Activated T-cell treated with anti-CD3 and anti-CD28 coated beads, Interleukin-2, amount 50 U/mL, for 1 hour (primary cell): ENCODE measurements around the gene HDAC11.
"Not testable (repeated sequence)": the region's sequence is repeated elsewhere in the genome, so short reads cannot be mapped to it uniquely, and the experiment has no call there.

Experiments
- DNase-seq: peaks from one replicate; pipeline ENCODE4 v3.0.0-alpha.2; 2020

The HDAC11 gene

DNA sequence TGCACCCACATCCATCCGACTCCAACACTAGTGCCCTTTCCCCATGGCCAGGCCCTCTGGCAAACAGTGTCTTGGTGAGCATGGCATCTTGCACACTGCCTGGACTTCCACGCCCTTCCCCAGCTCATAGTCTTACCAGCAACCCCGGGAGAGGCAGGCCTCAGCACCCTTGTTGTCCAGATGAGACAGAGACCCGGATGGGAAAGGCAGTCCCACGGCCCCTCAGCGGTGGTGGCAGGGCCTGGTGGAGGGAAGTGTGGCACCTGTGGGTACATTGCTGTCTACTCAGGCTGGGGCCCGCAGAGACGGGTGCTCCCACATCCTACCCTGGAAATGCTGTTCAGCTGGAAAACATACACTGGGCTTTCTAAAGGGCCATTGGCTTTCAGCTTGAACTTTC, 28.4 kb downstream of the HDAC11 start:
- DNase-seq, result no peak

DNA sequence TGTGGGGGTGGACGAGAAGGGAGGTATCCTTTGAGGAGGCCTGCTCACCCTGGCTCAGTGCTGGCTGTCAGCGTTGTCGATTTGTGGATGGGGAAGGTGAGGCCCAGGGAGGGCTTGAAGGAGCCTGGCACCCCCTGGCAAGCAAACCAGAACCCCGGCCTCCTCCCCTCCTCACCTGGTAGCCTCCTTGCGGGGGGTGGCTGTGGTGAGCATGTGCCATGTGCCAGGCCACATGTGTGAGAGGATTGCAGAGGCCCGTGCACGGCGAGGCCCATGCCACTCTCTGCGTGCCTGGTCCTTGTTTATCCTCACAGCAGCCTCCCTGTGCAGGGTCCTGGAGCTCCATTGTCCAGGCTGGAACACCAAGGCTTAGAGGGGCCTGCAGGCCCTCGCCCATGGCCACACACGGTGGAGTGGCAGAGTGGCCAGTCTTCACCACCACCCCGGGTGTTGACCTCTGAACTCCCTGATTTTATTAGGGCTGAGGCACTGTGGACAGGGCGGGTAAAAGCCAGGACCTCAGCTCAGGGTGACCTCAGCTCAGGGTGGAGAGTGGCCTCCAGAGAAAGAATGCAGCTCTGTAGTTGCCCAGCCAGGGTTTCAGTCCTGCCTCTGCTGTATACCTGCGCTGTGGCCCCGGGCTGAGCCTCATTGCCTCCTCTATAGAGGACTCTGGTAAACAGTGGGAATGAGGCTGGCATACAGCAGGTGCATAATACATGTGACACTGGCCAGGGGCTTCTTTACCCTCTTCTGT, 29.1 kb downstream of the HDAC11 start:
- DNase-seq, result no peak

DNA sequence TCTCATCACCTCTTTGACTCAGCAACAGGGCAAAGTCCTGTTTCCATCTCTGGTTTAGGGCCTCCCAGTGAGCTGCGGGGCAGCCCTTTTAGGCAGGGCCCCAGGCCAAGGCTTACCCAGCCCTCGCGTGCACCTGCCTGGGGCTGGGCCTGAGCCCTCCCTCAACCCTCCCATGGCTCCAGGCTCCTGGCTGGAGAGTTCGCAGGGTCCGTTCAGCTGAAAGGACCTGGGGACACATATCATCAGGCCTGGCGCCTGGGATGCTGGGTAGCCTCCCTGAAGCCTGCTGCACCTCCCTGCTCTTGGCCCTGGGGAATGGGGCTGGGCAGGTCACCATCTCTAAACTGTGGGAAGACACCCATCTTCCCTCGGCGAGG, 29.7 kb downstream of the HDAC11 start:
- DNase-seq, result no peak

DNA sequence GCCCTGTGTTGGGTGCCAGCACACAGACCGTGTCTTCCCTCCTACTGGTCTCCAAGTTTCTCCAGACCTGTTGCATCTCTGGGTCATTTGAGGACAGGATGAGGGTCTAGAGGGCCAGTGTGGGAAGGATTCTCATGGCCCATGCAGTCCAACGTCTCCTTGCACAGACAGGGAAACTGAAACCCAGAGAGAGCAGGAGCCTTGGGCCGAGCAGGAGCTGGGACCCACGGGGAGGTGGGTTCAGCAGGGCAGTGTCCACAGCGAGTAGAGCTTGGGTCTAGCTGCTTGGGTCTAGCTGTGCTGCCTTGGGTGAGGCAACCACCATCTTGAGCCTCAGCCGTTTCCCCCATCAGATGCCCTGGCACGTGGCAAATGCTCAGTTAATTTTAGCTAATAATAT, 32.3 kb downstream of the HDAC11 start:
- DNase-seq, result no peak

DNA sequence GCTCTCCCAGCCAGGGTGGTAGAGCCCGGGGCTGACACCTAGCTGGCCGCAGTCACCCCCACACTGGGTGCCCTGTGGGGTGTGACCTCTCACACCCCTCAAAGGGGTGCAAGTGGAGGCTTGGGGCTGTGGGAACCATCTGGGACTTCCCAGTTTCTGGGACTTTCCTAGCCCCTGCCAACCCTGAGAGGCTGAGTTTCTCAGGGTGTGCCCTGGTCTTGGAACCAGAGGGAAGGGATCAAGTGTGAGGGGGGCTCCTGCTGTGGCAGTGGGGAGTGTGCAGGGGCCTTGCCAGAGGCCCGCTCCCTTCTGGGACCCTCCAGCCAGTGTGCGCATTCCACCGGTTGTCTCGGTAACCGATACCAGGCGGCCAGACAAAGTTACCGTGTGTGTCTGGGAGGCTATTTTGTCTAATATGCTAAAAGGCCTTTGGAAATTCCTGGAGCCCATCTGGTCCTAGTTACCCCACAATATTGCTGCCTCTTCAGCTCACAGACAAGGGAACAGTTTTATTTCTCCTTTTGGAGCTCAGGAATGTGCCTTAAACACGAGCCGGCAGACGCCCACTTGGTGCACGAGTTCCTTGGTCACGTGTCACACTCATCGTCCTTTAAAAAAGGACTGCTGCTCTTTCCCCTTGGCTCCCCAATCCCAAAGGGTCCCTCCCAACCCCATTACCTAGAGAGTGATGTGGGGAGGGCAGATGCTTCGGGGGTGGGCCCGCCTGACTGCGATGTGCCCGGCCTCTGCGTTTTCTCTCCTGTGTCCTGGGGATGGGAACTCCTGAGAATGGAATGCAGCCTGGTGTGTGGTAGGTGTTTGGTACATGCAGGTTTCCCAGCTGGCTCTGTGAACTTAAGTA, 33.2 kb downstream of the HDAC11 start:
- no peak for DNase-seq

DNA sequence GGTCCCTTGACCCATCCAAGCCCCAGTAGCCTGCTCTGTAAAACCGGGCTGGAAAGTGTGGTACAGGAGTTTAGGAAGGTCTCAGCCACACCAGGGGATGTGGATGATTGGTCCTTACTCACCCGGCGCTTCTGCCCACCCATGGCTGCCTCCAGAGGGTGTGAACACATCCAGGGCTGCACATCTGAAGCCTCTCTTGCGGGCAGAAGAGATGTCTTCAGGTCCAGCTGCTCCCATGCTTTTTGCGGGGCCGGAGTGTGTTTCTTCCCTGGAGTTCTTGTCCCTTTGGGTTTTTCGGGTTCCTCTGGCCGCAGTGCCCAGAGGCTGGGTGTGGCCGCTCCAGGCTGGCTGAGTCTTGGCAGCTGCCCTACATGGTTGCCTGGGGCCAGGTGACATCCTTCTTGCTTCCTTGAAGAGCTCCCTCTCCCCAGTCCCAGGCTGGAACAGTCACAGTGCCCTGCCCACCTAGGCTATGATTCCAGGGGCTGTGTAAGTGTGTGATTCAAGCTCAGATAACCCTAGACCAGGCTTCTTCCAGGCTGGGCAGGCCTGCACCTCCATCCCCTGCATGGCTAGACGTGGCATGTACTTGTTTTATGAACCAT, 33.9 kb downstream of the HDAC11 start:
- DNase-seq, result no peak

DNA sequence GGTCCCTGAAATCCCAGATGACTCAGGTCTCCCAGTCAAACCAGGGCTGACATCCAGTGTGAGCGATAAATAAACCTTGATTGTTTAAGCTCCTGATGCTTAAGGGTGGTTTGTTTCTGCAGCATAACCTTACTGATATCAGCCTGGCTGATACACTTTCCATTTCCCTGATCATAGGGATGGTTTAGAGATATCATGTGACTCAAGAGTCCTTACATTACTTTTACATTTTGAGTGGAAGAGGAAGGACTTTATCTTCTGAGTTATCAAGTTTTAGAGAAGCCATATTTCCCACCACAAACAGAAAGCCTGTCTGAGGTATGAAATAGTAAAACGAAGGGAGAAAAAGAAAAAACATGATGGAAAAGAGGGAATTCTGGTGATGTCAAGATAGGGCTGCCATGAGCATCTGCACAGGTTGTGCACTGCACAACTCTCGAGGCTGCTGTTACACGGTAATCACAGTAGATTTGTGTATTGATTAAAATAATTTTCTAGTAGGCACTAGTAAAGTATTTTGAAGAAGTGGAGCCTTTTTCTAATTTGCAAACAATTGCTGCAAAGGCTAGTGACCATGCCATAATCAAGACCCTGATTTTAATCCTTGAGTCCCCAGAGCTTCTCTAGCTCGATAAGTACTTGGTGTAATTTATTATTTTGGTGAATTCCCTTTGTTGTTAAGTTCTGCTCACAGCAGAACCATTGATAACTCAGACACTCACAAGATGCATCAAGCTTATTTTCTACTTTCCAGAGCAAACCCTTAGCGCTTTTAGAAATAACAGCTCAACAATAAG, 34.7 kb downstream of the HDAC11 start:
- DNase-seq, result no peak

DNA sequence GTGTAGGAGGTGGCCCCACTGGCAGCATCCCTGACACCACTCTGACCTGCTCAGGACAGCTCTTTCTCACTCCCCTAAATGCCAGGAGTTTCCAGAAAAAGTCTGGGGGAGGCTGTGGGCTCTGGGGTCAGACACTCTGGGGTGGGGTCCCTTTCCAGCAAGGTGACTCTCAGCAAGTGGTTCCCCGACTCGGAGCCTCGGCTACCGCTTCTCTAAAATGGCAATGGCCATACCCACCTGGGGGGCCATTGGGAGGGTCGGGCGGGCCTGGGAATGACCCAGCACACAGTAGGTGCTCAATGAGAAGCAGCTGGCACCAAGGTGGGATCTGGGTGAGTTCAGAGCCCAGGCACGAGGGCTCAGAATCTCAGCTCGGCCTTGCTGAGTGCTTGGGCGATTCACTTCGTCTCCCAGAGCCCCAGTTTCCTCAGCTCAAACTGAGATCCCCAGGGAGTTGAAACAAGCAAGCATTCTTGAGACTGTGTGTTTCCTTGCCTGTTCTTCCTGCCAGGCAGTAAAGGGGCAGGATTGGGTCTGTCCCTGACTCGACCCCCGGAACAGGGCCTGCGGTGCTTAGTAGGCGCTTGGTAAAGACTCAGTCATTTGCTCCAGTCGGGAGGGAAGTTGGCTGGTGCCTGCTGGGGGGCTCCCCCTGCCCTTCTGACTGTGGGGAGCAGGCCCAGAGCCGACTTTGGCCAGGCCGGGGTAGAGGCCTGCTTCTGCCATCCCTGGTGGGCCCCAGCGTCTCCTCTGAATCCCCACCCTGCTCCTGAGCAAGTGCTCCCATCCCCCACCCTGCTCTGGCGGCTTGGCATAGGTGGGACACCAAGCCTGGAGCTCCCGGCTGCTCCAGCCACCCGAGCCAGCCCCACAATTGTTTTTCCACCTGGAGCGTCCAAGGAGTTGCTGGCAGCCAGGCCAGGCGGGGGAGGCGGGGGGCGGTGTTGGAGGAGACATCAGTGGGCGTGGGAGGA, 36.0 kb downstream of the HDAC11 start:
- no peak for DNase-seq

DNA sequence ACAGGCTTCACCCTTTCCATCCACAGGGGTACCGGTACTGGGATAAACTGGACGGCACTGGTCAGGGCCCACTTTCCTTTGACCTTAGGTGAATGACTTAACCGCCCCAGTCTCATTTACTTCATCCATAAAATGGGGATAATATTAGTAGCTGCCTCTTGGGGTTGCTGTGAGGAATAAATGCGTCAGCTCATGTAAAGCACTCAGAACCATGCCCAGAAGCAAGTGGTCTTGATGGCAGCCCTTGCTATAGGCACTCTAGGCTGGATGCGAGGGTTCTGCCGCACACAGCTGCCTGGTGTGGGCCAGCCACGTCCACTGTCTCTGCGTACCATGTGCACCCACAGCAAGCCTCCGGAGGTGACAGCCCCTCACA, 36.6 kb downstream of the HDAC11 start:
- no peak for DNase-seq

DNA sequence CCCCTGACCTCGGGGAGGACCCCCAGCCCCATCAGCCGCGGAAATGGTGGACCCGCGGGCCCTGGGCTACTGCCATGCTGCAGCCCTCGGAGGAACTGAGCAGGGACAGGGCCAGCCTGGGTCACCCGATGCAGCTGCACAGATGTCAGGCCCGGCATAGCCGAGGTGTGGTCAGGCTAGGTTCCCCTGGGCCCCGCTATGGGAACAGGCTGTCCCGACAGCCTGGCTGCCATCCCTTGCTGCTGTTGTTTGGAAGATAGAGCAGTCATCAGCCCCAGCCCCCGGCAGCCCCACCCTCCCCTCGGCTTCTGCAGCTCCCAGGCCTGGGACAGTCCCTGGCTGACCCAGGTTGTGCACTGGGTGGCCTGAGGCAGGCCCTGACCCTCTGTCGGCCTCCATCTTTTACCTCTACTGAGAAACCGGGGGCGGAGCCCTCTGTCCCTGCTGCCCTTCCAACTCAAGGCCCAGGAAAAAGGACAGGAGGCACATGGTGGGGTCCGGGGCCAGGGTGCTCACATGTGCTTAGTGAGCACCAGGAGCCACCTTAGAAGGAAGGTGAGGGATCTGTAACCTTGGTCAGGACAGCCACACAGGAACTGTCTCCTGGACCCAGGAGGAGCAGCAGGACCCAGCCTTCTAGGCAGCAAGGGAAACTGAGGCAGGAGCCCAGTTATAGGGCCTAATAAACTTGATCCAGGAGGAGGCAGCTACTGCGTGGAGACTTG, 37.3 kb downstream of the HDAC11 start:
- no peak for DNase-seq

DNA sequence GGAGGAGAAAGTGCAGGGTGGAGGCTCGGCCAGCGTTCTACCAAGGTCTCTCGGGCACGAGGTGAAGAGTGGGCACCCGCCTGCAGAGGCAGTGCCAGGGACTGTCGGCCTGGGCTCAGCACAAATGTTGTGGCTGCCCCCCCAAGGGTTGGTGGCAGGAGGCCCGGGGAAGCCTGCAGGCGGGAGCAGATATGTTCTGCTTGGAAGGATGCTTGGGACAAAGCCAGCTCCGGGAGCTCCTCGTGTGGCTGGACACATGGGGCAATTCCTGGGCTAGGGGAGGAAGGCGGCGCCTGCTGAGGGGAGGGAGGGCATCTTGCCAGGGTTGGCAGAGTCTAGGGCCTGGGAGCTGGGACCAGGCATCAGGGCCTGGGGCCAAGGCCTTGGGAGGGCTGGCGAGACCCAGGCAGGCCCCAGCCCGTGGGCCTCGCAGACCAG, 38.4 kb downstream of the HDAC11 start:
- no peak for DNase-seq

DNA sequence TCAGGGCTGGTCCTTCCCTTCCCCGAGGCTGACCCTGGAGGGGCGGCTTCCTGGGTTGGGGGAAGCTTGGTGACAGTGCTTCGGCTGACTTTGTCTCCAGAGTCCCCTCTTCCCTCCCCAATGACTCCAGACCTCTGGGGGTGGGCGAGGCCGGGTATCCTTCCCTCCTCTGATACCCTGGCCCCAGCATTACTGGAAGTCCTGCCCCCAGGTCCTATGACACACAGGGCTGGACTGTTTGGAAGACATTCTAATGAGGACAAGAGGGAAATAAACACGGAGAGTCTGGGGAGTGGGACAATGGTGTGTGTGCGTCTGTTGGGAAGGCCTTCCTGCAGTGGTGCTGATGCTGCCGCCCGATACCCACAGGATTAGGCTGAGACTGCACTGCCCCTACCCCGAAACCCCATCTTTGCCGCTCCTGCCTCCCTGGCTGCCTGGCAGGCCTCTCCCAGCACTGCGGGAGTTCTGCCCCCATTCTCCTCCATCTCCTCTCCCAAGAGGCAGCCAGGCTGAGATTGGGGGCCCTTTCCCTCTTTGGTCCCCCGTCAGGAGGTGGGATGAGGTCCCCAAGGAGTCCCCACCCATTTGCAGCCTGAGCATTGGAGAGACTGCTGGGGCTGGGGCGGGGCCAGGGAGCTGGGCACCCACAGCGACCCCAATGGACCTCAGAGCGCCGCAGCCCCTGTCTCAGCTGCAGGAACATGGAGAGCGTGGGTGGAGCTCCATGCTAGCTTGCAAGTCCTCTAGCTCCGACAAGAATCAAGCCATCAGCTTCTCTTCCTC, 39.1 kb downstream of the HDAC11 start:
- DNase-seq, result no peak

DNA sequence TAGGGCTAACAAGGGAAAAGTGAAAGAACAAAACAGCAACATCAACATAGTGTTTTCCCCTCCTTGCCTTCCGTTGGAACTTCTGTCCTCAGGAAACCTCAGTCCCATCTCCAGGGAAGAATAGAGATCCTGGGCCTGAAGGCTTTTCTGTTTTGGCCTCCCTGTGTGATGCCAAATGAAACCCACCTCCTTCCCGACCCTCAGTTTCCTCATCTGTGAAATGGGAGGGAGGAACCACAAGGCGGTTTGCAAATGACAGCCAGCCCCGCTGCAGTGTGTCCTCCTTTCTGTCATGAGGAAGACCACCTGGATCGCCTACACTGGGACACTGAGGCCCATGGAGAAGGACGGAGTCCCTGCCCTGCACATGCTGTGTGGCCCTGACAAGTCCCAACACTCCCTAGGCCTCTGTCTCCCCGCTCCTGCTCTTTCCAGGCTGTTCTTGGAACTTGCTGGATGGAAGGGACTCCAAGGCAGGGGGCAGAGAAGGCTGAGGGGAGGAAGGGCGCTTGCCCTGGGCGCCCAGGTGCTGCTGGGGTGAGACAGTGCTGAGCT, 40.3 kb downstream of the HDAC11 start:
- no peak for DNase-seq

DNA sequence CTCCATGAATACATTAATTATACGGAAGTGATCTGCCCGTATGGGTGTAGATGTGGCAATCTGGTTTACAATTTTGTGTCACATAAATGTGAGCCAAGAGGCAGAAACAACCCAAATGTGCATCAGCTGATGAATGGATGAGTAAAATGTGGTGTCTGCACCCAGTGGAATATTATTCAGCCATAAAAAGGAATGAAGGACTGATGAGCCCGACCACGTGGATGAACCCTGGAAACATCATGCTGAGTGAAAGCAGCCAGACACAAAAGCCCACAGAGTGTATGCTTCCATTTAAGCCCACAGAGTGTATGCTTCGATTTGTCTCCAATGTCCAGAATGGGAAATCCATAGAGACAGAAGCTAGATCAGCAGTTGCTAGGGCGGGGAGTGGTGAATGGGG, 41.2 kb downstream of the HDAC11 start:
- DNase-seq, result no peak

DNA sequence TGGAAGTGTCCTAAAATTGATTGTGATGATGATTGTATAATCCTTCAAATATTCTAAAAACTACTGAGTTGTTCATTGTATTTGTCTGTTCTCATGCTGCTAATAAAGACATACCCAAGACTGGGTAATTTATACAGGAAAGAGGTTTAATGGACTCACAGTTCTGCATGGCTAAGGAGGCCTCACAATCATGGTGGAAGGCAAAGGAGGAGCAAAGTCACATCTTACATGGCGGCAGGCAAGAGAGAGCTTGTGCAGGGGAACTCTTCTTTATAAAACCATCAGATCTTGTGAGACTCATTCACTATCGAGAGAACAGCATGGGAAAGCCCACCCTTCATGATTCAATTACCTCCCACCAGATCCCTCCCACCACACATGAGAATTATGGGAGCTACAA, 41.6 kb downstream of the HDAC11 start:
- DNase-seq, result not testable (repeated sequence)

DNA sequence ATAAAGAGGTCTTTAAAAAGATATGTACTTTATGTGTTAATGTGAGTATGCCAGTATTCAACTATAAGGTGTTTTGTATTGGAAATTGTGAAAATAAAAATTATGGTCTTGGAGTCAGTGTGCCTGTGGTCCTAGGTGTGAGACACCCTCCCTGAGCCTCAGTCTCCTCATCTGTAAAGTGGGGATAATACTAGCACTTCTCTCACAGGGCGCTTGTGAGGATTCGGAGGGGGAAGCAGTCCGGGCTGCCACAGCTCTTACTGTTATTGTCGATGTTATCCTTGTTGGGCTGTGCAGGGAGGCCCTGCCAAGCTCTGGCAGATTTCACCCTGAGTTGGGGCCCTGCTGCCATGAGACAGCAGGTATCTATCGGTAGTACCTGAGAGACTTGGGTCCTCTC, 42.1 kb downstream of the HDAC11 start:
- no peak for DNase-seq

DNA sequence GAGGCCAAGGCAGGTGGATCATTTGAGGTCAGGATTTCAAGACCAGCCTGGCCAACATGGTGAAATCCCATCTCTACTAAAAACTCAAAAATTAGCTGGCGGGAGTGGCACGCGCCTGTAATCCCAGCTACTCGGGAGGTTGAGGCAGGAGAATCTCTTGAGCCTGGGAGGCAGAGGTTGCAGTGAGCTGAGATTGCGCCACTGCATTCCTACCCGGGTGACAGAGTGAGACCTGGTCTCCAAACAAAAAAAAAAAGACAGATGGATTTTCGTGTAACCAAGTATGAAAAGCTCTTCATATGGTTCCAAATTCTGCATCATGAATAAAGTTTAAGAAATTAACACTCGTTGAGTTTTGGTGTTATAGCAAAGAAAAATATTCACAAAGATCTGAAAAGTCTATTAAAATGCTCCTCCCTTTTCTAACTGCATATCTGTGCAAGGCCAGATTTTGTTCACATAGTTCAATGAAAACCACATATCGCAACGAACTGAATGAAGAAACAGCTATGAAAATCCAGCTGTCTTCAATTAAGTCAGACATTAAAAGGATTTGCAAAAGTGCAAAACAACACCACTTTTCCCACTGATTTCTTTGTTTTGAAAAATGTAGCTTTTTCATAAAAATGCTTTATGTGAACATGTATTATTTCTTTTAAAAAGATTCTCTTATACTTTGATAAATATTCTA, 45.0 kb downstream of the HDAC11 start:
- DNase-seq, result no peak

DNA sequence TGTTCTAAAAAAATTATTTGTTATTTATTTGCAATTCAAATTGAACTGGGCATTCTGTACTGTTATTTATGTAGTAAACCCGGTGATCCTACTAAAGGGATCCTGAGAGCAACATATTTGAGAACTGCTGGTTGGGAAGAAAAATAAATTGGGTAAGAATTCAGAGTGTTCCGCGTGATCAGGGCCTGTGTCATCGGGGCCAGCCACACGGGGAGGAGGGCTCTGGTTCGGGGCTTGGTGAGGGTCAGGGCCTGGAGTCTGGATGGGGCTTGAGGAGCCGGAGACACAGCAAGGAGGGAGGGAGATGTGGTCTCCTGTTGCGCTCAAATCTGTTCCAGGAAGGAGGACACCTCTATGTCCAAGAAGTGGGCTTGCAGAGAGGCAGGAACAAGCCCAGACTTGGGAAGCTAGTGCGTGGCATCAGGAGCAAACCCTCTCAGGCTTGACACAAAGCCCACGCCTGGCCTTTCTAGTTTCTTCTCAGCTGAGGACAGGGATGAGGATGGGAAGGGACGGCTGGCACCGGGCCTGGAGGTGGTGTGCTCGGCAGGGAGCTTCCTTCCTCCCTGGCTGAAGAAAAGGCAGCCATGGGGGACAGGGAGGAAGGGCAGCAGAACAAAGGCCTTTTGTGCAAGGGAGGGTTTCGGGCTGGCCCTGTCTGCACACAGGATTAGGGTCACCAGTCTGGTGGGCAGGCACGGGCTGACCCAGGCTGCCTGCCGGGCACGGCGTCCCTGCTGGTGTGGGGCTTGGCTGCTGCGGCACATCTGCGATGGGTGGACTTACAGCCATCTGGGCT, 45.9 kb downstream of the HDAC11 start:
- no peak for DNase-seq

DNA sequence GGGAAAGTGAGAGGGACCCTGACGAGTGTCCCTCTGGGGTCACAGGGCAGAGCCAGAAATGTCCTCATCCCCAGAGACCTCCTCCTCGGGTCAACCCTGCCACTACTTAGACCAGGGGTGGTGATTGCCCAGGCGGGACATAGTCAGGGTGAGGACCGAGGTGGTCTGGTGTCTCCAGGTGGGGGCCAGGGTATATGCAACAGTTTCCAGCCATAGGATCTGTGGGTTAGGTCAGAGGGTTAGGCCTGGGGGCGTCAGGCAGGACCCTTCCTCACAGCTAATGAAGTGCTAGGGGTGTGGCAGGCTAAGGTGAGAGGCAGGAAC, 46.5 kb downstream of the HDAC11 start:
- DNase-seq, result no peak
